Lower leg skin (tissue), 4 donors: ENCODE measurements around the gene A2M. TPM values are rescaled to one million over a fixed set of nuclear protein-coding genes. Genes with fewer than 3 reads are reported as not detected.

Source experiments
- DNase-seq, 2 donors: peaks; one replicate each; pipeline ENCODE4 v3.0.0-alpha.2; 2019; ENCODE audit warnings: low spot score in 2 of 2
- H3K4me3 ChIP-seq: fragments of 200-600 bp; sonication (generic); 2 replicates; pipeline ENCODE4 v1.5.1; 2017; ENCODE audit warnings: mild to moderate bottlenecking, low read depth; ENCODE audit not compliant: poor library complexity, severe bottlenecking
- CTCF ChIP-seq, 3 donors: fragments of 450-650 bp; IDR thresholded peaks; one replicate each; pipeline ENCODE4 v1.5.1; 2016; ENCODE audit warnings: antibody characterized with exemption in 3 of 3, mild to moderate bottlenecking in 3 of 3, moderate library complexity in 2 of 3
- POLR2A ChIP-seq, 2 donors: fragments of 450-650 bp; IDR thresholded peaks; one replicate each; pipeline ENCODE4 v1.6.1; 2016 to 2017; ENCODE audit warnings: antibody characterized with exemption in 2 of 2, mild to moderate bottlenecking in 1 of 2, moderate library complexity in 1 of 2
- WGBS, 2 donors: methylation state at CpG; one replicate each; pipeline ENCODE4 v1.1.5; 2018; 5-methylcytosine and 5-hydroxymethylcytosine counted together
- intact Hi-C: fragments of 100-400 bp; cut with DNase I; formaldehyde crosslinking; loops from one replicate; pipeline ENCODE4 v1.15.0; 2023; ENCODE audit warnings: low total_unique reads
- total RNA-seq, 4 donors: library from RNA; depleted of rRNA; stranded (reverse); fragments of >200 nt; gene quantifications; one replicate each; pipeline ENCODE4 v1.1.0, GENCODE V29; 2016

Gene A2M
- total RNA-seq, 4 donors from 2014 or later: 32.9 to 123 (median 49.6) TPM

DNA sequence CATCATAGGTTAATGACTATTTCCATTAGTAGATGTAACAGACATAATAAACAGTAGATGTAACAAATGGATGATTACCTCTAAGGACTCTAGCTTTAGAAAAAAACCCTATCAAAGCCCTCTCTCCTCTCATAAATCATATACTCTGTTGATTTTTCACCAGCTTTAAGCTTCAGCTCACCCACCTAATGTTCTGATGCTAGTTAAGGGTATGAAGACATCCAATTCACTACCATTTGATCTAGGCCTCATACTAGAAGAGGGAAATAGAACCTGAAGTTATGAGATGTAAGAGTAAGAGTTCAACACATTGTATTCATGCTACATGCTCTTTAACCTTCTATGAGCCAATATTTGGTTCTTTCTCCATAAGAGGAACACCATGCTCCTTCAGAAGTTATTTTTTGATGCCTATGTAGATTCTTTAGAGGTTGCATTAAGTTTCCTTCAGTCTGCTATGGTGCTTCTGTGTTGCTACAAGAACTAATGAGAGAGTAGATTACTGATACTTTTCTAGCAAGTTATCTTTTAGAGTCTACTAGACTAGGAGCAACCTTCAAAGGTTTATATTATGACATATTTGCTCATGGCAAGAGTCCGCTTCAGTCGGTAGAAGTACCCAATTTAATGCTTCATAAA lies 16.0 kb downstream of the A2M start:
- no peak for DNase-seq
- no peak overlapping the region for H3K4me3 ChIP-seq
- TF ChIP-seq CTCF (IDR thresholded peaks at IDR 0.05): no peak
- TF ChIP-seq POLR2A (IDR thresholded peaks at IDR 0.05): no peak
- WGBS, 2 donors: 88 to 90% methylated on average over 2 of the region's 2 CpGs
- intact Hi-C loops: no loop called here

- intact Hi-C loops: no loop called here
- no peak for TF ChIP-seq POLR2A (IDR thresholded peaks at IDR 0.05)
- TF ChIP-seq CTCF (IDR thresholded peaks at IDR 0.05): no peak
- WGBS, 2 donors: 89 to 95% methylated on average over 14 of the region's 14 CpGs
- no peak overlapping the region for H3K4me3 ChIP-seq
- no peak for DNase-seq
Measured at GRCh38 chr12:9098463-9099026, 17.2 kb downstream of the A2M start.

GRCh38 chr12:9098115-9098452 lies 17.6 kb downstream of the A2M start:
- 82 to 89% methylated on average over 6 of the region's 6 CpGs for WGBS, 2 donors
- DNase-seq: no peak
- TF ChIP-seq POLR2A (IDR thresholded peaks at IDR 0.05) (no peak), CTCF (IDR thresholded peaks at IDR 0.05) (no peak)
- intact Hi-C loops: no loop called here
- H3K4me3 ChIP-seq: no peak overlapping the region

DNA sequence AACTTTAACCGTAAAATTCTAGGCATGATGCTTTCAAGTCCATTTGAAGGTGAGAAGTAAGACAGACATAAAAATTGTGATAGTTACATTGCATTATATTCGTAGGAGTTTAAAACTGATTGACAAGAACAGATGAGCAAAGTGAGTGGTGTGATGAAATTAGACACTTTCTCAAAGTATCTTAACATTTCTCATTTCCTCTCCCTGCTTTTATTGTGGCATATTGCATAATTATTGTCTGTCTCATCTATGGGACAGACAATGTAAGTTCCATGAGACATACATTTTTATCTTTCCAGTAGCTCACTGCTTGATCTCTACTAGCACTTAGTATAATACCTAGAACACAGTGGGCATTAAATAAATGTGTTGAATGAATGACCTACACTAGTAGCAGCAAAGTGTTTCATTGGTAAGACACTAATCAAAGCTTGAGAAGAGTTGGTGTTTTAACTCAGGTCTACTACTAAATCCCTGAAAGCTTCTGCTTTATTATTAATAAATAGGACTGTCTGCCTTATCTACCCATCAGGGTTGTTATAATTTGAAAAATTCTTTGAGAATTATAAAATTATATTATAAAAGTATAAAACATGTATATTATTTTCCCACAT lies 19.0 kb downstream of the A2M start:
- H3K4me3 ChIP-seq: no peak overlapping the region
- 87% methylated on average over 2 of the region's 2 CpGs for WGBS, 2 donors
- no peak for TF ChIP-seq CTCF (IDR thresholded peaks at IDR 0.05)
- TF ChIP-seq POLR2A (IDR thresholded peaks at IDR 0.05): no peak
- DNase-seq: no peak
- intact Hi-C loops: no loop called here

DNA sequence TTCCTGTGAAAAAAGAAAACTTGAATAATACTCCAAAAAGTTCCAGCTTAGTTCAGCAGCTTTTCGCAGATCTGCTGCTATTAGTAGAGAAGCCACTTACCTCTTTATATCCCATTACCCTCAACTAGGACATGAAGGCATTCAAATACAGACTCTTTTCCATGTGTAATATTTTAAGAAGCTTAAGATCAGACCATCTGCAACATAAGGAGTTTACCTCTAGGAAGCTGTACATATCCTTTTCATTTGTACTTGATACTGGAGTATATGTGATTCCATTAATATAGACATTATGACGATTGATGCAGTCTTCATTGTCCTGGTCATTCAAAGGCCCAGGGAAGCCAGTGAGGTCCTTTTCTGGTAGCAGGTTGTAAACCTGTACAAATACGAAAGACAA lies 20.4 kb downstream of the A2M start:
- TF ChIP-seq CTCF (IDR thresholded peaks at IDR 0.05) (no peak), POLR2A (IDR thresholded peaks at IDR 0.05) (no peak)

More for the DNA sequence above, 20.4 kb downstream of the A2M start:
- no peak overlapping the region for H3K4me3 ChIP-seq
- 93 to 96% methylated on average over 3 of the region's 3 CpGs for WGBS, 2 donors
- intact Hi-C loops: no loop called here
- no peak for DNase-seq
